Limb (tissue), 2 donors: ENCODE data around the gene P2RX4.
A peak's percentile ranks its signal among the peaks of the same experiment; 100 is the strongest.
"Not testable (repeated sequence)": the region's sequence is repeated elsewhere in the genome, so short reads cannot be mapped to it uniquely, and the experiment has no call there.

ENCODE experiments used
- DNase-seq, 2 donors: peaks; one replicate each; pipeline ENCODE4 v3.0.0-alpha.2; 2016; ENCODE audit errors: extremely low spot score in 2 of 2

The P2RX4 gene

DNA sequence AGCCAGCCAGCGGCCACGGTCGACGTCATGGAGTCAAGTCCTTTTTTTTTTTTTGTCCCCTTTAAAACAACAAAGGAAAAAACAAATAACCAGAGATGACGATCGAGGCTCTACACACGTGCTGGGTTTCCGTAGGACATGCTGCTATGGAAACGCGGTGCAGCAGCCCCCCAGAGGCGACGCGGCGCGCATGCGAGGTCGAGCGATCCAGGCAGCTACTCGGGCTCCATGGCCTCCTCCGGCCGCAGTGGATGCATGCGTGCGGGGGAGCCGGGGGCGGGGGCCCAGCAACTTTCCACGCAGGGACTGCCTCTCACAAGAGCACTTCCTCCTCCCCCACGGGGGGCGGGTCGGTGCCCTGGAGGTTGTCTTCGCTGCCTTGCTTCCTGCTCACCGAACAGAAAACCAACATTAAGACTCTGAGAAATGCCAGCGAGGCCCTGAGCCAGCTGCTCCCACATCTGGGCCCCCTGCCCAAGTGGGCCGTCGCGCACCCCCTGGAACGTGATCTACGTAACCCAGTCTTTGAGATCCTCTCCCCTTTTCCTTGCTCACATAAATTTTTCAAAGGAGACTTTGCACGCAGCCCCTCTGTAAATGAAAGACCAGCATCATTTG is 30.7 kb downstream of the P2RX4 start:
- peak; percentile 73 to 85 for DNase-seq

DNA sequence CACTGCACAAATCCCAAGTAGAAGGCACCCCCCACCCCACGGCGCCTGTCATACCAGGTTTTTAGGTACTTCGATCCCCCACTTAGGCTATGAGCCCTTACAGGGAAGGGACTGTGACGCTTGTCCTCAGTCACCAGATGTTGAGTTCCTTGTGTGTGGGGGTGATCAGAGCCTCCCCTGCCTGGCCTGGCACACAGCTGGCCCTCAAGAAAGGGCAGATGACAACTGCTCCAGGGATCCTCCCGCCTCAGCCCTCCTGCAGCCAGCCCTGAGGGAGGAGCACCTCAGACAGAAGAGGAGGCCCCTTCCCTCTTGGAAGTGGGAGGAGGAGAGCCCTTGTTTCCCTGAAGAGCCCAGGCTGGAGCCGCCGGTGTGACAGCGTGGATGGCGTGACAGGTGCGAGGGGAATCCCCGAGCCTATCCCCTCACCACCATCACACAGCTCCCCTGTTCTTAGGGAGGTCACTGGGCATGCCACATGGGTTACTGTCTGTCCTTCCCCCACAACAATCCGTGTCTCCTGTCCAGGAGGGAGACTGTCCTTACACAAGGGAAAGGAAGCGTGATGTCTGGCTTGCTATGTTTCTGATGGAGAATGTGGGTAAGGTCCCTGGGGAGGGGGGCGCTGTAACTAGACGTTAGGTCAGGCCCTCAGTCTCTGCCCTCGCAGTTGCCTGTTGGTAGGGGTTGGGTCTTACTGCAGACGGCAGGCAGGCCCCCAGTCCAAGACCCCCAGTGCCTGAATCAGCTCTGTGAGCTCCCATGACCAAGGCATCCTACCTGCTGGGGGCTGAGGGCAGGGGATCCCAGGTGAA is 31.4 kb downstream of the P2RX4 start:
- peak in 1 of 2 donors; percentile 46 for DNase-seq

DNA sequence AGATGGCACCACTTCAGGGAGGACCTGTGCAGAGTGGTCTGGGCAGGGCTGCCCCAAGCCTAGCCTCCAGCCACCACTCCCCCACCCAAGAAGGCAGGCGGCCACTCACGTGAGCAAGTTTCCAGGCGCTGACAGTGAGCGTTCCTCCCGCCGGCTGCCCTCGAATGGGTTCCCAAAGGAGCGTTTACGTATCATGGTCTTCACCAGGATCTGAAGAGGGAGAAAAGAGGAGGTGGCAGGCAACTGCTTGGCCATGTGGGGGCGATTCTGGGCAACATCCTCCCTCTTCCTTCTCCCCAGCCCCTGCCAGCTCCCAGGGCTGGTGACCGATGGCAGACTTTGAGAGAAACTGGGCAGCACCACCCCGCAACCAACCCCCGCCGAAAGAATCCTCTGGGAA is 35.1 kb downstream of the P2RX4 start:
- no peak for DNase-seq

DNA sequence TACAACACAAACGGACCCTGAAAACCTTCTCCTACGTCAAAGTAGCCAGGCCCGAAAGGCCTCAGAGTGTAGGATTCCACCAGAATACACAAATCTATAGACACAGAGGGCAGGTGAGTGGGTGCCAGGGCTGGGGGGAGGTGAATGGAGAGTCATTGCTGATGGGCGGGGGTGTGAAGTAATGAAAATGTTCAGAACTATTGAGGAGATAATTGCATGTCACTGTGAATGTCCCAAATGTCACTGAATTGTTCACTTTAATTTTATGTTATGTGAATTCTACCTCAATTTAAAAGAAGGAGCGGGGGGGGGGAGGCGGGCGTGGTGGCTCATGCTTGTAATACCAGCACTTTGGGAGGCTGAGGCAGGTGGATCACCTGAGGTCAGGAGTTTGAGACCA is 36.0 kb downstream of the P2RX4 start:
- DNase-seq: no peak

DNA sequence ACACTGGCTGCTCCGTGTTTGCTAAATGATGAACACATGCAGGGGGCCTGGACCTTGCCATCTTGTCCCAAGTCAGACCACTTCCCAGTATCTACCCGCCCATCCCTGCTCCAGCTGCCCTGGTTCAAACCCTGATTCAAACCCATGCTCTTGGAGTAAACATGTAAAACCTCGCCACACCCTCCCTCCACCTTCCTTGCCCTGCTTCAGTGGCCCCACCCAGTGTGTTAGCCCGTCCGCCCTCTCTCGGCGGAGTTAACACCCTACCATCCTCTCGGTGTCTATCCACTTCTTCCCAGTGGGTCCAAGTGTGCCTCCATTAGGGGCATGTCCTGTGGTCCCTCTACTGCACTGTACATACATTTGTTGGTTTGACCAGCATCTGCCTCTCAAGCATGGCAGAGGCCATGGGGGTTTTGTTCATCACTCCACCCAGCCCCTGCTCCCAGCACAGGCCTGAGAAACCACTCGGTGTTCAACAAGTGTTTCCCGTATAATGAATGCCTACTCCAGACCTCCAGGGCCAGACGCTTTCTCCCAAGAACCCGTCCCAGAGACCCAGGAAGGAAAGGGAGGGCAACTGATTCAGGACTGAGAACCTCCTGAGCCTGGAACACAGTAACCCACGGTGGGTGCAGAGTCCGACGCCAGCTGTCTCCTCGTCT is 37.1 kb downstream of the P2RX4 start:
- DNase-seq: no peak

DNA sequence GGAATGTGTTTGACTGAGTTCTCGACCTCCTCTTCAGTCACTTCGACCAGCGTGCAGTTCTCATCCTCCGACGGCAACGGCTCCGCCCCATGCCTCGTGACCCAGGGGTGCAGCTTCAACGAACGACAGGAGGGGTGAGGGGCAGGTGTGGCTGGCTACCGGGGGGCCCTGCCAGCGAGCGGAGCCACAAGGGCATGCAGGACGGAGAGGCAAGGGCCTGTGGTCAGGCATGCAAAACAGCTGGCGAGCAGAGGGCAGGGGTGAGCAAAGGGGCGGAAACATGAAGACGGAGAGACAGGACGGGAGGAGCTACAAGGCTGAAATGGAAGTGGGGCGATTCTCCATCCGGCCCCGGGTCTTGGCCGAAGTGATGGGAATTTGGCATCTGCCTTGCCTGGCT is 38.7 kb downstream of the P2RX4 start:
- no peak for DNase-seq

DNA sequence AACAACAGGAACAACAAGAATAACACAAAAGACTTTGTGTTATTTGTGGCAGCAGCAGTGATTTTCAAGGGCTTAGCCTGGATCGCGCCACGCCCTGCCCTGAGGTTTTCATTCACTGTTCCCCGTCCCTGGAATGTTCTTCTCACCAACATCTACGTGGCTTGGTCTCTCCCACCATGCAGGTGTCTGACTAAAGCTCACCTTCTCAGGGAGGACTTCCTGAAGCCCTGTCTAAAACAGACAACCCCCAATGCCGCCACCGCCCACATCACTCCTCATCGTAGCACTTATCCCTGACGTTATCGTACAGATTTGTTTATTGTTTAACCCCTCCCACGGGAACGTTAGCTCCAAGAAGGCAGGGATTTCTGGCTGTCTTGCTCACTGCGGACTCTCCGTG is 40.4 kb downstream of the P2RX4 start:
- DNase-seq: no peak

DNA sequence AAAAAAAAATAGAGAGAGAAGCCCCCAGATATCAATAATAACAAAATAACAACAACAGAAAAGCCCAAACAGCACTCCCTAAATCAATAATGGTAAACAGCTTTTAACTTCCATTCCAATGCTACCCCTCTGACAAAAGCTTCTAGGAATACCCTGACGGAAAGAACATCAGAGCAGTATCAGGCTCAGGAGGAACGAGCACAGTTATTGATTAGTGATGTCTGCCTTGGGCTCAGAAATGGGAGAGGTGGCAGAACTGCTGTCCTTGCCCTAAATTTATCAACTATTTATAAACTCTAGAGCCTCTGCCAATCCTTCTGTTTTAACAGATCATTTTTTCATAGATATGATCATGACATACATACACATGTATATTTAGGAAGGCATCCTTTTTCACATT is 41.9 kb downstream of the P2RX4 start:
- no peak for DNase-seq

- no peak for DNase-seq
Observed at GRCh38 chr12:121252712-121253345, 42.9 kb downstream of the P2RX4 start.

- no peak for DNase-seq
Observed at GRCh38 chr12:121253638-121254335, 43.9 kb downstream of the P2RX4 start.

- DNase-seq: no peak
Observed at GRCh38 chr12:121255433-121255832, 45.5 kb downstream of the P2RX4 start.

DNA sequence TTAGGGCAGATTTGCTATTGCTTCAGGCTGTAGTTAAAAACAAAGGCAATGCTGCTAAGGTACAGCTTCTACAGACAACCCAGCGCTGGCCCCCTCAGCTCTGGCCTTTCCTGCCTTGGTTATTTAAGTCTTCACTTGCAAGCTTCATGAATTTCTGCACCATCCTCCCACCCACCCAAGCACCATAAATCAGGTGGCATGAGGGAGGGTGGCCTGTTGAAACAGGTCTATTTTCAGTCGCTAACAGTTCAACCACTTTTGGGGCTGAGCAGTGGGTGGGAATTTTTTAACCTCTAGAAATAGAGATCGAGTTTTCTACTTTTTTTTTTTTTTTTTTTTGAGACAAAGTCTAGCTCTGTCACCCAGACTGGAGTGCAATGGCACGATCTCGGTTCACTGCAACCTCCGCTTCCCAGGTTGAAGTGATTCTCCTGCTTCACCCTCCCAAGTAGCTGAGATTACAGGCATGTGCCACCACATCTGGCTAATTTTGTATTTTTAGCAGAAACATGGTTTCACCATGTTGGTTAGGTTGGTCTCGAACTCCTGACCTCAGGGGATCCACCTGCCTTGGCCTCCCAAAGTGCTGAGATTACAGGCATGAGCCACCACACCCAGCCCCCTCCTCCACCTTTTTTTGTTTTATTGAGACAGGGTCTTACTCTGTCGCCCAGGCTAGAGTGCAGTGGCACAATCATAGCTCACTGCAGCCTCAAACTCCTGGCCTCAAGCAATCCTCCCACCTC is 47.9 kb downstream of the P2RX4 start:
- DNase-seq: not testable (repeated sequence)

DNA sequence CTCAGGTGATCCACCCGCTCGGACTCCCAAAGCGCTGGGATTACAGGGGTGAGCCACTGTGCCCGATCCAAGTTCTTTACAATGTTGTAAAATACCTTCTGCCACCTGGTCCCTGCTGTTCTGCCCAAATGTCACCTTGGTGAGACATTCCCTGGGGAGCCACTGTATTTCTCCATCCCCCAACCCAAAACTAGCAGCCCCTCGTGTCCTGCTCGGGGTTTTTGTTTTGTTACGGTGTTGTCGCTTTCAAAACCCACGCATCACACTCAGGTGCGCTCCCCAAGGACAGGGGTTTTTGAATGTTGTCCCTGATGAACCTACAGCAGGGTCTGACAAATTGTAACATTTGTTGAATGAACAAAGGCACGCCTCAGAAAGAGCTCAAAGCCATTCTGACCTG is 49.1 kb downstream of the P2RX4 start:
- no peak for DNase-seq

DNA sequence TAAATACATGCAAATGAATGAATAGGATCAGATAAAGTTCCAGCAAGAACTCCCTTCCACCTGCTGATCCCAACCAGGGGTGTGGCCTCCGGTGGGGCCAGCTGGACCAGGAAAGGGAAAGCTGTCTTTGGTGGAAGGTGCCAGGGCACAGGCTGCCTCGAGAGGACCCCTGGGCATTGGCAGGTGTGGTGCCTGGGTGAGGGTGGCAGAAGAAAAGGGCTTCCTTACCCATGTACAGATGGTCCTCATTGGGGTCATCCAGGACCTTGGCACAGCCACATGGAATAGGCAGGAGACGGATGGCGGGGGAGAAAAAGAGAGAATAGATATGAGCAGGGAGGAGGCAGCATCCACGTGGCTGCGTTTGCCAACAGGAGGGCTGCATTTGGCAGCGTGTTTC is 50.2 kb downstream of the P2RX4 start:
- DNase-seq: no peak

GRCh38 chr12:121261398-121261797 is 51.5 kb downstream of the P2RX4 start:
- no peak for DNase-seq

DNA sequence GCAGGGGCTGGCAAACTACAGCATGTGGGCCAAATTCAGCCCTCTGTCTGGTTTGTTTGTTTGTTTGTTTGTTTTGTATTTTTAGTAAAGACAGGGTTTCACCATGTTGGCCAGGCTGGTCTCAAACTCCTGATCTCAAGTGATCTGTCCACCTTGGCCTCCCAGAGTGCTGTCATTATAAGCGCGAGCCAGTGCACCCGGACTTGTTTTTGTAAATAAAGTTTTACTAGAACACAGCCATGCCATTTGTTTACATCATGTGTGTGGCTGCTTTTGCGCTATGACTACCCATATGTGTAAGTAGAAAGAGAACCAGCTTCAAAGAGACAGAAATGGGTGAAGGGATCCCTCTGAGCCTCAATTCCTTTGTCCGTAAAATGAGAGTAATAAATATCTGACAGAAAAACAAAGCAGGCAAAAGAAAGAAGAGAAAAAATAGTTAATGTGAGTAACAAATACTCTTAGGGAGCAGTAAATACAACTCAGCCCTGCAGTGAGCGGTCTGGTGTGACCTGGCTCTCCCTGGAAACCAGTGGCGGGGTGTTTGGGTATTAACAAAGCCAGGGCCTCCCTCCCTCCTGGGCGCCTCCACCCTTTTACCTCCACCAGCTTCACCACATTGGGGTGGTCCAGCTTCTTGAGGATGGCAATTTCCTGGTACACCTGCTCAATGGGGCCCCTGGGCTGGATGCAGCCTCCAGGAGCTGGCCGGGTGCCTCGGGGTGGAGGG is 53.4 kb downstream of the P2RX4 start:
- no peak for DNase-seq

GRCh38 chr12:121264135-121264534 is 54.2 kb downstream of the P2RX4 start:
- DNase-seq: no peak

- DNase-seq: no peak
Observed at GRCh38 chr12:121264951-121265515, 55.1 kb downstream of the P2RX4 start.

DNA sequence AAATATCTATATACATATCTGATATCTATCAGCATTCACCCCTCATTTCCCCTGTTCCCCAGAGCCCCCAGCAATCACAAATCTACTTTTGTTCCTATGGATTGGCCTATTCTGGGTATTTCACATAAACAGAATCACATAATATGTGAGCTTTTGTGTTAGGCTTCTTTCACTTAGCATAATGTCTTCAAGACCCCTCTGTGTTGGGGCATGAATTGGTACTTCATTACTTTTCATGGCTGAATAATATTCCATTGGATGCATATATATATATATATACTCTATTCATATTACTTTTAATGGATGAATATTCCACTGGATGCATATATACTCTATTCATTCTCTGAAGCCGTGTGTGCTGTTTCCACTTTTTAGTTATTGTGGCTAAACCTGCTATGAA is 57.9 kb downstream of the P2RX4 start:
- DNase-seq: no peak

- no peak for DNase-seq
Observed at GRCh38 chr12:121273364-121273896, 63.5 kb downstream of the P2RX4 start.
